Measurements from ENCODE around the gene GALNT7. TPM values are rescaled to one million over a fixed set of nuclear protein-coding genes. Genes with fewer than 3 reads are reported as not detected.
"Not testable (repeated sequence)": the region's sequence is repeated elsewhere in the genome, so short reads cannot be mapped to it uniquely, and the experiment has no call there.

The GALNT7 gene
- total RNA-seq, 1 donor from 2014 or later, result 63.9 TPM

GRCh38 chr4:173181848-173182247 lies 13.2 kb downstream of the GALNT7 start:
- Mint-ChIP-seq H3K27me3 (no peaks in the 10 kb centered on the region), H3K27ac (no peak overlapping the region), H3K4me1 (ENCODE audit: unreplicated experiment) (peaks cover 26% of the 10 kb centered on the region), H3K4me3 (no peak overlapping the region), H3K36me3 (no peaks in the 10 kb centered on the region), H3K9me3 (no peaks in the 10 kb centered on the region)
- TF ChIP-seq CTCF (conservative IDR thresholded peaks at IDR 0.05), result no peak
- no peak for DNase-seq (ENCODE audit: extremely low spot score, unreplicated experiment)

GRCh38 chr4:173182403-173182802 lies 13.8 kb downstream of the GALNT7 start:
- H3K36me3 Mint-ChIP-seq, result no peaks in the 10 kb centered on the region
- H3K27ac Mint-ChIP-seq, result no peak overlapping the region
- H3K4me1 Mint-ChIP-seq (ENCODE audit: unreplicated experiment), result peaks cover 20% of the 10 kb centered on the region
- H3K4me3 Mint-ChIP-seq, result no peak overlapping the region
- no peaks in the 10 kb centered on the region for H3K9me3 Mint-ChIP-seq
- TF ChIP-seq CTCF (conservative IDR thresholded peaks at IDR 0.05), result no peak
- no peaks in the 10 kb centered on the region for H3K27me3 Mint-ChIP-seq
- no peak for DNase-seq (ENCODE audit: extremely low spot score, unreplicated experiment)

GRCh38 chr4:173183659-173184247 lies 15.1 kb downstream of the GALNT7 start:
- not testable (repeated sequence) for H3K4me3 Mint-ChIP-seq; H3K27me3 Mint-ChIP-seq; DNase-seq (ENCODE audit: extremely low spot score, unreplicated experiment); H3K9me3 Mint-ChIP-seq; H3K36me3 Mint-ChIP-seq; H3K27ac Mint-ChIP-seq
- peaks cover 25% of the 10 kb centered on the region for H3K4me1 Mint-ChIP-seq (ENCODE audit: unreplicated experiment)

- DNase-seq (ENCODE audit: extremely low spot score, unreplicated experiment), result no peak
- Mint-ChIP-seq H3K4me3 (peak overlapping the region; percentile 13), H3K4me1 (ENCODE audit: unreplicated experiment) (peaks cover 29% of the 10 kb centered on the region), H3K27ac (peak overlapping the region; percentile 65), H3K9me3 (peaks cover 3% of the 10 kb centered on the region), H3K27me3 (no peaks in the 10 kb centered on the region), H3K36me3 (no peaks in the 10 kb centered on the region)
- no peak for TF ChIP-seq CTCF (conservative IDR thresholded peaks at IDR 0.05)
These were observed 17.4 kb downstream of the GALNT7 start for GRCh38 chr4:173185847-173186510.

- Mint-ChIP-seq H3K9me3 (peaks cover 3% of the 10 kb centered on the region), H3K27ac (no peak overlapping the region), H3K27me3 (no peaks in the 10 kb centered on the region), H3K36me3 (no peaks in the 10 kb centered on the region), H3K4me1 (ENCODE audit: unreplicated experiment) (peaks cover 42% of the 10 kb centered on the region), H3K4me3 (no peak overlapping the region)
- TF ChIP-seq CTCF (conservative IDR thresholded peaks at IDR 0.05), result no peak
- DNase-seq (ENCODE audit: extremely low spot score, unreplicated experiment), result no peak
These were observed 19.1 kb downstream of the GALNT7 start for GRCh38 chr4:173187732-173188131.

- Mint-ChIP-seq H3K27ac (peak overlapping the region; percentile 0), H3K4me1 (ENCODE audit: unreplicated experiment) (peaks cover 43% of the 10 kb centered on the region), H3K27me3 (no peaks in the 10 kb centered on the region), H3K36me3 (no peaks in the 10 kb centered on the region), H3K4me3 (no peak overlapping the region), H3K9me3 (peaks cover 3% of the 10 kb centered on the region)
- DNase-seq (ENCODE audit: extremely low spot score, unreplicated experiment), result no peak
- TF ChIP-seq CTCF (conservative IDR thresholded peaks at IDR 0.05), result no peak
These were observed 20.0 kb downstream of the GALNT7 start for GRCh38 chr4:173188648-173189047.

Measured in type B pancreatic cell (in vitro differentiated cells).